Hepatic stellate cell (primary cell): ENCODE measurements around the gene TAPT1.

Source experiments
- DNase-seq: peaks from one replicate; pipeline ENCODE4 v3.0.0; 2011; ENCODE audit warnings: low spot score

Gene TAPT1

GRCh38 chr4:16131293-16131692, 95.0 kb downstream of the TAPT1 start:
- DNase-seq: no peak

- no peak for DNase-seq
Observed at GRCh38 chr4:16129336-16129735, 96.9 kb downstream of the TAPT1 start.

- DNase-seq: no peak
Observed at GRCh38 chr4:16126714-16127113, 99.6 kb downstream of the TAPT1 start.

GRCh38 chr4:16125571-16126445, 100.5 kb downstream of the TAPT1 start:
- DNase-seq: no peak

- DNase-seq: no peak
Observed at GRCh38 chr4:16124232-16124631, 102.0 kb downstream of the TAPT1 start.

- no peak for DNase-seq
Observed at GRCh38 chr4:16123356-16124084, 102.8 kb downstream of the TAPT1 start.

- DNase-seq: no peak
Observed at GRCh38 chr4:16122784-16123183, 103.5 kb downstream of the TAPT1 start.

GRCh38 chr4:16122308-16122711, 104.0 kb downstream of the TAPT1 start:
- no peak for DNase-seq

- DNase-seq: no peak
Observed at GRCh38 chr4:16120720-16121119, 105.6 kb downstream of the TAPT1 start.

GRCh38 chr4:16119981-16120380, 106.3 kb downstream of the TAPT1 start:
- no peak for DNase-seq

GRCh38 chr4:16118090-16118489, 108.2 kb downstream of the TAPT1 start:
- DNase-seq: no peak

- DNase-seq: no peak
Observed at GRCh38 chr4:16117164-16117563, 109.1 kb downstream of the TAPT1 start.

- no peak for DNase-seq
Observed at GRCh38 chr4:16116493-16116990, 109.7 kb downstream of the TAPT1 start.

GRCh38 chr4:16116019-16116418, 110.3 kb downstream of the TAPT1 start:
- no peak for DNase-seq

GRCh38 chr4:16114546-16114945, 111.7 kb downstream of the TAPT1 start:
- no peak for DNase-seq

GRCh38 chr4:16113741-16114140, 112.5 kb downstream of the TAPT1 start:
- DNase-seq: no peak

GRCh38 chr4:16111533-16111932, 114.7 kb downstream of the TAPT1 start:
- DNase-seq: no peak

- no peak for DNase-seq
Observed at GRCh38 chr4:16110661-16111290, 115.5 kb downstream of the TAPT1 start.
